Left ventricle myocardium inferior (tissue), 1 donor: ENCODE data around the gene TRIM9. TPM values are rescaled to one million over a fixed set of nuclear protein-coding genes. Genes with fewer than 3 reads are reported as not detected.
"Not testable (repeated sequence)": the region's sequence is repeated elsewhere in the genome, so short reads cannot be mapped to it uniquely, and the experiment has no call there.

ENCODE experiments used
- DNase-seq: peaks from one replicate; pipeline ENCODE4 v3.0.0-alpha.2; 2020
- H3K27ac ChIP-seq: fragments of 200-600 bp; replicated peaks from 2 replicates; pipeline ENCODE4 v1.8.0; 2021
- H3K27me3 ChIP-seq: fragments of 200-600 bp; 2 replicates; pipeline ENCODE4 v1.8.0; 2021; ENCODE audit warnings: low read depth
- H3K36me3 ChIP-seq: fragments of 200-600 bp; 2 replicates; pipeline ENCODE4 v1.8.0; 2021
- H3K4me1 ChIP-seq: fragments of 200-600 bp; 2 replicates; pipeline ENCODE4 v1.8.0; 2021
- H3K4me3 ChIP-seq: fragments of 200-600 bp; 2 replicates; pipeline ENCODE4 v1.8.0; 2021; ENCODE audit warnings: mild to moderate bottlenecking, moderate library complexity
- H3K9me3 ChIP-seq: fragments of 200-600 bp; replicated peaks from 2 replicates; pipeline ENCODE4 v1.8.0; 2021
- intact Hi-C: fragments of 100-400 bp; cut with micrococcal nuclease; formaldehyde crosslinking; loops from one replicate; pipeline ENCODE4 v1.11.0; 2022
- total RNA-seq: library from RNA; stranded (reverse); fragmentation: NEBNext Ultra II Directional; extraction: Animal tissue kit (Norgen Biotek cat#: 25700); gene quantifications from one replicate; pipeline ENCODE4 v1.2.1, GENCODE V29; 2021
- TF ChIP-seq, protein P1 (sequence below): fragments of 200-600 bp; IDR thresholded peaks from 2 replicates; pipeline ENCODE4 v1.8.0; 2021; ENCODE audit warnings: antibody characterized with exemption, mild to moderate bottlenecking, borderline replicate concordance
- donor health status: DM: no; HTN: yes; CAD: no; lungs with severe emphysema.

Gene TRIM9
- total RNA-seq, 1 donor from 2014 or later = 0.27 TPM

DNA sequence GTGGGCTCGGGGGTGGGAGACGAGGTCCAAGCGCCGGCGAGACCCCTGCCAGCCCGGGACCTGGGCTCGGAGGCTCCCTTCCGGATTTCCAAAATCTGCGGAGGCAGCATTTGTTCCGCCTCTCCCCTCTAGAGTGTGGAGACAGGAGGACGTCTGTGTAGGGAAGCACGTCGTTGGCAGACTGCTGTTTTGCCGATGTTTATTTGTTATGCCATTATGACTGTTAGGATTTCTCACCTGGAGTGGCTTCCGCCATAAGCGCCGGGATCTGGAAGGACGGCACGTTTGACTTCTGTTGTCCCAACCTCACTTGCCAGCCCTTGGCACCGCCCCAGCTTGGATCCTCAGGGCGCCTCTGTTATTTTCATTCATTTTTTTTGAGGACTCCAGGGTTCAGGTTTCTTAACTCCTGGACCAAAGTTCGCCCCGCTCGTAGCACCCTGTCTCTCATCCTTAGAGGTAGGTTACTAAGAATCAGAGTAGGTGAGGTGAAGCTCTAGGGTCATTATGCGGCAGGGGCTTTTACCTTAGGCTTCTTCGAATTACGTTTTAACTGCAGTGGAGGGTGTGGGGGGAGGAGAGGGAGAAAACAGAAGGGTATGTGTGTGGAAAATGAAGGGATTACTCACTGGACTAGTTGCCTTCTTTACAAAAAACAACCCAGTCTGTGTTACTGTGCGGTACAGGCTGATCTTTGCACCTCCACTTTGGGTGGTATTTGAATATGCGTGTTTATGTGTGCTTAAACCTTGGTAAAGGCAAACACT is 150.1 kb downstream of the TRIM9 start:
- Histone ChIP-seq H3K4me3 (peak overlapping the region; percentile 89), H3K27ac (peak overlapping the region; percentile 83), H3K27me3 (peaks cover 6% of the 10 kb centered on the region), H3K9me3 (peaks cover 8% of the 10 kb centered on the region), H3K4me1 (peaks cover 22% of the 10 kb centered on the region), H3K36me3 (no peaks in the 10 kb centered on the region)
- peak; percentile 52 for DNase-seq
- intact Hi-C loops = no loop called here
- TF ChIP-seq, protein P1, sequence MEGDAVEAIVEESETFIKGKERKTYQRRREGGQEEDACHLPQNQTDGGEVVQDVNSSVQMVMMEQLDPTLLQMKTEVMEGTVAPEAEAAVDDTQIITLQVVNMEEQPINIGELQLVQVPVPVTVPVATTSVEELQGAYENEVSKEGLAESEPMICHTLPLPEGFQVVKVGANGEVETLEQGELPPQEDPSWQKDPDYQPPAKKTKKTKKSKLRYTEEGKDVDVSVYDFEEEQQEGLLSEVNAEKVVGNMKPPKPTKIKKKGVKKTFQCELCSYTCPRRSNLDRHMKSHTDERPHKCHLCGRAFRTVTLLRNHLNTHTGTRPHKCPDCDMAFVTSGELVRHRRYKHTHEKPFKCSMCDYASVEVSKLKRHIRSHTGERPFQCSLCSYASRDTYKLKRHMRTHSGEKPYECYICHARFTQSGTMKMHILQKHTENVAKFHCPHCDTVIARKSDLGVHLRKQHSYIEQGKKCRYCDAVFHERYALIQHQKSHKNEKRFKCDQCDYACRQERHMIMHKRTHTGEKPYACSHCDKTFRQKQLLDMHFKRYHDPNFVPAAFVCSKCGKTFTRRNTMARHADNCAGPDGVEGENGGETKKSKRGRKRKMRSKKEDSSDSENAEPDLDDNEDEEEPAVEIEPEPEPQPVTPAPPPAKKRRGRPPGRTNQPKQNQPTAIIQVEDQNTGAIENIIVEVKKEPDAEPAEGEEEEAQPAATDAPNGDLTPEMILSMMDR = no peak

DNA sequence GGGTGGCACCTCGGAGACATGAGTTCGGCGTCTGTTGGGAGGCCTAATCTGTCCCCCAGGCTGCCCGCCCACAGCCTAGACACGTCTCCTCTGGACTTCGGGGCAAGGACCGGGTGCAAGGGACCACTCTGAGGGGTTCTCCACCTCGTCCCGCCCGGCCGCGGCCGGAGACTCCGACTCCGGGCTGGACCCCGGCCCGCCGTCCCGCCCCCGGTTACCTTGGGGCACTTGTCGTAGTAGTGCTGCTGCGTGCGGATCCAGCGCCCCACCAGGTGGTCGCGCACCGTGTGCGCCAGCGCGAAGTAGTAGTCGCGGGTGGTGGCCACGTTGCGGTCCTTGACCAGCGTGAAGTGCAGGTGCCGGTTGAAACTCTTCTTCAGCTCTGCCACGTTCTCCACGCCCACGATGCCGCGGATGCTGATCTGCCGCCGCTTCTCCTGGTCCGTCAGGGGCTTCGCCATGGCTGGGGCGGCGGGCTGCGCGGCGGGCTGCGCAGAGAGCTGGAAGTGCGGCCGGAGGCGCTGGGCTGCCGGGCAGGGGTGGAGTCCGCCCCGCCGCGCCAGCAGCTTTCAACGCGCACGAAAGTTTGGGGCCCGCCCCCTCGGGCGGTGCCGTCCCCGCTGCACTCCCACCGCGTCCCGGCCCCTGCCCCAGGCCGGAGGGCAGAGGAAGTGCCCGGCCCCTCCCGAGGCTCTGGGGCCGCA is 150.8 kb downstream of the TRIM9 start, which contains the start of gene PYGL:
TSS of gene PYGL (minus strand) at position 541 of the 704 bp plus-strand sequence. CDS start at position 461, 80 bp downstream.
- H3K27me3 ChIP-seq = peaks cover 6% of the 10 kb centered on the region
- TF ChIP-seq, protein P1 = no peak
- peak within 1 kb of the TSS; percentile 83 for H3K27ac ChIP-seq
- intact Hi-C loops = no loop called here
- peaks cover 22% of the 10 kb centered on the region for H3K4me1 ChIP-seq
- no peaks in the 10 kb centered on the region for H3K36me3 ChIP-seq
- DNase-seq = peak; percentile 83
- H3K9me3 ChIP-seq = peaks cover 6% of the 10 kb centered on the region
- peak within 1 kb of the TSS; percentile 89 for H3K4me3 ChIP-seq

DNA sequence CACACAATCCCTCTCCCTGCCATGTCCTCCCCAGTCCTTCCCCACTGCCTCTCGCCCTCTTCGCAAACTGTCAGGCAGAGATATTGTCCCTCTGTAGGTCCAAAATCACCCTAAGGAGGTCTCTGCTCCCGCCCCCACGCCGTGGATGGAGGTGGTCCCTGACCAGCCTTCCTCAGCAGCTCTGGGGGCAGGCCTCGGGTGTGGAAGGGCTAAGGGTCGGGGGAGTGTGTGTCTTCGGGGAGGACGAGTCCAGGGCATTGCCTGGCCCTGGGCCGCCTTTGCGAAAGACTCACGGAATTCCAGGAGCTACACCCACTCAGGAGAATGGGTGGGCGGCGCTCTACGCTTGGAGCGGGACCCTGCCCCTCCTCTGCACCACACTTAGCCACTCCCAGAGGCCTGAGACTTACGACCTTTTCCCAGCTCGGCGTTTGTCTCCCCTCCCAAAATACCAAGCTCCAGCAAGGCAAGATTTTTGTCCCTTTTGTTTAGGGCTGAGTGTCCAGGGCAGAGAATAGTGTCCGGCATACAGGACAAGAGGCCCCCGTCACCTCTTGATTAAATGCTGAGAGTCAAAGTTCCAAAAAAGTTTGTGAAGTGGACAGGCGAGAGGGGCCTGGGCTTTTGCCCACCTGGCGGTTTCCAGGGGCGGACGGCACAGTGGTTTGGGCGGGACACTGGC is 151.5 kb downstream of the TRIM9 start:
- intact Hi-C loops = no loop called here
- H3K4me1 ChIP-seq = peaks cover 22% of the 10 kb centered on the region

DNA sequence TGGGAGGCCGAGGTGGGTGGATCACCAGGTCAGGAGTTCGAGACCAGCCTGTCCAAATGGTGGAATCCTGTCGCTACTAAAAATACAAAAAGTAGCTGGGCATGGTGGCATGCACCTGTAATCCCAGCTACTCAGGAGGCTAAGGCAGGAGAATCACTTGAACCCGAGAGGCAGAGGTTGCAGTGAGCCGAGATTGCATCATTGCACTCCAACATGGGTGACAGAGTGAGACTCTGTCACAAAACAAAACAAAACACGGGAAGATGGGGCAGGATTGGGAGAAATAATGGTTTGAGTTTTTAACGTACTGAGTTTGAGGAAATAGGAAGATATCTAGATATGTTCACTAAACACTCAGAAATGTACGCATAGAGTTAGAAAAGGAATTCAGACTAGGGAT is 153.3 kb downstream of the TRIM9 start:
- intact Hi-C loops, DNase-seq, H3K27me3 ChIP-seq, H3K36me3 ChIP-seq, H3K4me3 ChIP-seq, H3K27ac ChIP-seq, H3K9me3 ChIP-seq: not testable (repeated sequence)
- peaks cover 22% of the 10 kb centered on the region for H3K4me1 ChIP-seq

More for the DNA sequence above, 151.5 kb downstream of the TRIM9 start:
- H3K27me3 ChIP-seq = peaks cover 6% of the 10 kb centered on the region
- TF ChIP-seq, protein P1 = no peak
- no peaks in the 10 kb centered on the region for H3K36me3 ChIP-seq
- no peaks in the 10 kb centered on the region for H3K9me3 ChIP-seq
- H3K27ac ChIP-seq = peak overlapping the region; percentile 83
- H3K4me3 ChIP-seq = peak overlapping the region; percentile 89
- peak; percentile 56 for DNase-seq

DNA sequence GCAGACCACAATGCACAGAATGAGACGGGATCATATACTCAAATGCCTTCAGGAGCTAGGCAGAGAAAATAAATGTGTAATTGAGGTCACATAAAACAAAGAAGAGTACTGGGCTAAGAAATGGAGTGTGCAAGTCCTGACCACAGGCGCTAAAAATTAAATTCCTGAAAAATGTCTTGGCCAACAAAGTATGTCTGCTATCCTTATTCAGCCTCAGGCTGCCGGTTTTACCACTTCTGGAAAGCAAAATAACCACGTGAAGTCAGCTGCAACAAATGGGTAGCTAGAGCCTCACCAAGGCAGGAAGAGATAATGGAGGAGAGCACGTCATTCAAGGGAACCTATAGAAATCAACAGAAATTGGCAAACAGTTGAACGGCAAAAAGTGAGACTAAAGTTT is 153.8 kb downstream of the TRIM9 start:
- H3K9me3 ChIP-seq = no peaks in the 10 kb centered on the region
- H3K27ac ChIP-seq = no peak overlapping the region
- H3K4me3 ChIP-seq = no peak overlapping the region
- peaks cover 22% of the 10 kb centered on the region for H3K4me1 ChIP-seq
- DNase-seq = no peak
- H3K36me3 ChIP-seq = no peaks in the 10 kb centered on the region
- peaks cover 6% of the 10 kb centered on the region for H3K27me3 ChIP-seq
- intact Hi-C loops = no loop called here
- TF ChIP-seq, protein P1 = no peak
